NCI-H1105 (cell line): Measurements from ENCODE around the gene DOLPP1.

Source experiments
- DNase-seq: peaks from one replicate; lab custom pipeline; 2025; lab: John Stamatoyannopoulos, UW

DOLPP1 gene

DNA sequence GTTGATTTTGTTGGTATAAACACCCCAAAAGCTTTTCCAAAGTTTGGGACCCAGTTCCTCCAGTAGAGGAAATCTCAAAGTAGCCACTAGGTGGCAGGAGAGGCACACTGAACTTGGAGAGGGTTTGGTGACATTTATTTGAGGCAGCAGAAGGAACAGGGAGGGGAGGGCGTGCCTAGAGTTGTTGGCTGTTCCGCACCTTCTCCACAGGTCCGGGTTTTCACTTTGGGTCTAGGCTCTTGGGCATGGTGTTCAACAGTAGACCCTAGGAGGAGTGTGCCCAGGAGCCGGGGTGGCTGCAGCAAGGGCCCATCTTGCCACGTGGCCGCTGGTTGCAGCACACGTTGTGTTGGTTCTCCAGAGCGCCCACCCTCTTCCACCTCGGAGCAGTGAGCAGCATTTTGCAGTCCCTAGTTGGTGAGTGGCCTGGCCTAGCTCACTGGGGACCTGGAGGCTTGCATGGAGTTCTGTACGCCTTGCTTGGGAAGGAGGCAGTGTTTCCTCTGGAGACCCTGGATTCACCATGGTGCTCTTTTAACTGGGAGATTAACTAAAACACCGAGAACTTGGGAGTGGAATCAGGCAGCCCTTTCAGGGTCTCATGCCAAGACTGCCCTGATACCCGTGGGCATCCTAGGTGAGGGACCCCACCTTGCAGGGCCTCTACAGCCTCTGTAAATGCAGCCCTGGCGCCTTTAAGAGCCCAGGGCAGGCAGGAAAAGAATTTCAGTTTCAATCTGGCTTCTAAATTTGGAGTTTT is 58.5 kb downstream of the DOLPP1 start:
- peak; percentile 46 for DNase-seq

GRCh38 chr9:129139993-129140396 is 59.1 kb downstream of the DOLPP1 start:
- peak; percentile 93 for DNase-seq
